Parathyroid adenoma (tissue), 2 donors: Measurements from ENCODE around the gene OTOG.

ENCODE experiments used
- H2AFZ ChIP-seq: fragments of 300-600 bp; sonication (generic); one replicate; pipeline ENCODE4 v1.7.0; 2017; ENCODE audit warnings: antibody characterized with exemption, mild to moderate bottlenecking
- H3K27ac ChIP-seq: fragments of 300-600 bp; sonication (generic); one replicate; pipeline ENCODE4 v1.7.0; 2017
- H3K27me3 ChIP-seq: fragments of 300-600 bp; sonication (generic); one replicate; pipeline ENCODE4 v1.7.0; 2017; ENCODE audit warnings: low read length; ENCODE audit not compliant: control insufficient read depth, insufficient read depth
- H3K36me3 ChIP-seq: fragments of 300-600 bp; sonication (generic); one replicate; pipeline ENCODE4 v1.7.0; 2017; ENCODE audit warnings: low read length; ENCODE audit not compliant: control insufficient read depth, insufficient read depth
- H3K4me1 ChIP-seq: fragments of 300-600 bp; sonication (generic); one replicate; pipeline ENCODE4 v1.7.0; 2017; ENCODE audit warnings: control low read depth
- H3K4me2 ChIP-seq: fragments of 300-600 bp; sonication (generic); one replicate; pipeline ENCODE4 v1.7.0; 2017; ENCODE audit warnings: low read length
- H3K4me3 ChIP-seq: fragments of 300-600 bp; sonication (generic); one replicate; pipeline ENCODE4 v1.7.0; 2017; ENCODE audit warnings: low read depth, low read length
- H3K79me2 ChIP-seq: fragments of 300-600 bp; sonication (generic); one replicate; pipeline ENCODE4 v1.7.0; 2017; ENCODE audit warnings: control low read depth
- H3K9ac ChIP-seq: fragments of 300-600 bp; sonication (generic); one replicate; pipeline ENCODE4 v1.7.0; 2017; ENCODE audit warnings: mild to moderate bottlenecking
- H3K9me3 ChIP-seq: fragments of 300-600 bp; sonication (generic); one replicate; pipeline ENCODE4 v1.7.0; 2017; ENCODE audit warnings: low read length; ENCODE audit not compliant: control insufficient read depth
- CTCF ChIP-seq: fragments of 300-600 bp; sonication (generic); IDR thresholded peaks from one replicate; pipeline ENCODE4 v1.7.0; 2017; ENCODE audit warnings: antibody characterized with exemption, mild to moderate bottlenecking
- donor health status: primary hyperparathyroidism.

Gene OTOG

GRCh38 chr11:17543041-17543440 is 4.0 kb upstream of the OTOG start:
- no peaks in the 10 kb centered on the region for H3K9me3 ChIP-seq
- no peaks in the 10 kb centered on the region for H3K27me3 ChIP-seq
- no peak for TF ChIP-seq CTCF
- no peak overlapping the region for H2AFZ ChIP-seq
- H3K79me2 ChIP-seq: no peaks in the 10 kb centered on the region
- H3K4me2 ChIP-seq: no peak overlapping the region
- H3K36me3 ChIP-seq: no peaks in the 10 kb centered on the region
- no peak overlapping the region for H3K9ac ChIP-seq
- H3K4me1 ChIP-seq: no peaks in the 10 kb centered on the region
- H3K4me3 ChIP-seq: no peak overlapping the region
- H3K27ac ChIP-seq: no peak overlapping the region

- TF ChIP-seq CTCF: no peak
- Histone ChIP-seq H3K4me1 (no peaks in the 10 kb centered on the region), H3K9me3 (no peaks in the 10 kb centered on the region), H3K4me2 (no peak overlapping the region), H3K79me2 (no peaks in the 10 kb centered on the region), H2AFZ (no peak overlapping the region), H3K9ac (no peak overlapping the region), H3K4me3 (no peak overlapping the region), H3K27ac (no peak overlapping the region), H3K27me3 (no peaks in the 10 kb centered on the region), H3K36me3 (no peaks in the 10 kb centered on the region)
Observed at GRCh38 chr11:17543574-17544180, 3.4 kb upstream of the OTOG start.

- Histone ChIP-seq H3K4me1 (no peaks in the 10 kb centered on the region), H3K36me3 (no peaks in the 10 kb centered on the region), H3K9ac (no peak within 1 kb of the TSS), H3K79me2 (no peaks in the 10 kb centered on the region), H3K27me3 (no peaks in the 10 kb centered on the region), H3K27ac (no peak within 1 kb of the TSS), H3K4me3 (no peak within 1 kb of the TSS), H3K9me3 (no peaks in the 10 kb centered on the region), H2AFZ (no peak within 1 kb of the TSS), H3K4me2 (no peak within 1 kb of the TSS)
- no peak for TF ChIP-seq CTCF
Observed at GRCh38 chr11:17544181-17544622, 2.9 kb upstream of the OTOG start, which contains the start of gene USH1C. Gene USH1C (minus strand): TSS chr11:17544416. CDS start chr11:17544307, 109 bp downstream.

- no peaks in the 10 kb centered on the region for H3K27me3 ChIP-seq
- no peak overlapping the region for H3K27ac ChIP-seq
- no peaks in the 10 kb centered on the region for H3K36me3 ChIP-seq
- H3K4me1 ChIP-seq: no peaks in the 10 kb centered on the region
- H2AFZ ChIP-seq: no peak overlapping the region
- H3K79me2 ChIP-seq: no peaks in the 10 kb centered on the region
- no peak for TF ChIP-seq CTCF
- no peak overlapping the region for H3K4me2 ChIP-seq
- H3K9me3 ChIP-seq: no peaks in the 10 kb centered on the region
- H3K9ac ChIP-seq: no peak overlapping the region
- H3K4me3 ChIP-seq: no peak overlapping the region
Observed at GRCh38 chr11:17546240-17546639, 819 bp upstream of the OTOG start.

GRCh38 chr11:17547932-17548331 is 873 bp downstream of the OTOG start:
- TF ChIP-seq CTCF: no peak
- H3K4me1 ChIP-seq: no peaks in the 10 kb centered on the region
- H3K27ac ChIP-seq: no peak overlapping the region
- H2AFZ ChIP-seq: no peak overlapping the region
- no peaks in the 10 kb centered on the region for H3K79me2 ChIP-seq
- H3K27me3 ChIP-seq: no peaks in the 10 kb centered on the region
- no peak overlapping the region for H3K4me3 ChIP-seq
- H3K9ac ChIP-seq: no peak overlapping the region
- no peaks in the 10 kb centered on the region for H3K36me3 ChIP-seq
- no peak overlapping the region for H3K4me2 ChIP-seq
- no peaks in the 10 kb centered on the region for H3K9me3 ChIP-seq
